ENCODE measurements around the gene KIF1B.
"Not testable (repeated sequence)": the region's sequence is repeated elsewhere in the genome, so short reads cannot be mapped to it uniquely, and the experiment has no call there.

Gene KIF1B

DNA sequence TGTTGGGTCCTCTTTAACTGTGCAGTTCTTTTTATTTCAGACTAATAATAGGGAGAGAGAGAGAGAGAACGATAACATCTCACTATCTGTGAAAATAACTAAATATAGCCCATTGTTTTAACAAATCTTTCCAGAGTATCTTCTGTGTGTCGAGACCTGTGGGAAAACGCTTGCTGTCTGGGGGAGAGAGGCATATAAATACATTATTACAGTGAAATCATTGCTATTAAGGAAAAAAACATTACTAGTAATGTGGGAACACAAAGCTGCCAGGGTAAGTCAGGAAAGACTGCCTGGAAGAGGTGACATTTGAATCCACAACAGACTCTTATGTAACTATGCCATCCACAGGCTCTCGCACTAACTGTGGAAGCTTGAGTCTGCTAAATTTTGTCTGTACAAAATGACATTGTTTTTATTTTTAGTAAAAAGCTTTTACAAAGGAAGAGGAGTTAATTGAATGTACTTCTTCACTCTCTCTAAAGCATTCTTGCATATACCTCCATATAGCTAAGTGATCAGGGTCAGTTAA, 128.7 kb downstream of the KIF1B start:
- peaks cover 93% of the 10 kb centered on the region for H3K36me3 ChIP-seq
- no peaks in the 10 kb centered on the region for H3K9me3 ChIP-seq
- H3K4me2 ChIP-seq: no peak overlapping the region
- no peak overlapping the region for H3K4me3 ChIP-seq
- H3K27ac ChIP-seq: no peak overlapping the region
- no peak overlapping the region; the same call in 1 of the 2 replicates for H3K9ac ChIP-seq
- H4K20me1 ChIP-seq: 0 out of 2 replicates have a peak, but pooled peaks cover 4% of the 10 kb centered on the region
- no peaks in the 10 kb centered on the region for H3K4me1 ChIP-seq
- TF ChIP-seq Cebpa-rat (IDR thresholded peaks at IDR 0.05): no peak
- H3K27me3 ChIP-seq: no peaks in the 10 kb centered on the region

DNA sequence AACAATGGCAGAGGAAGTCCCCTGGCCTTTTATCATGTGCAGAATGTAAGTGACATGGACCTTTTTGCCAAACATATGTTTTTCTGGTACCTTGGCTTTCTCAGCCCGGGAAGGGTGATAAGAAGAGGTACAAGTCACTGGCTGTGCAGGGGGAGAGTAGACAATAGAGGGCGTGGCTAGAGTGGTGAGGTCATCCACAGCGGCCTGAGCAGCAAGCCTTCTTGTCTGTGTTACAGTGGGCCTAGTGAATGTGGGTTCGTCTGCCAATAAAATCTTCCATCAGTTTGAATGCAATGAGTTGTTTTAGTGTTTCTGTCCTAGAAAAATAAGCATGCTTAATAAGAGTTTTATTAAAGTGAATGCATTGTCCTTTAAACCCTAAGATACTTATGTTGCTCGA, 129.4 kb downstream of the KIF1B start:
- H3K27me3 ChIP-seq: no peaks in the 10 kb centered on the region
- no peak overlapping the region for H3K27ac ChIP-seq
- no peaks in the 10 kb centered on the region for H3K9me3 ChIP-seq
- no peak overlapping the region for H3K4me3 ChIP-seq
- peaks cover 93% of the 10 kb centered on the region for H3K36me3 ChIP-seq
- H4K20me1 ChIP-seq: 0 out of 2 replicates have a peak, but pooled peaks cover 4% of the 10 kb centered on the region
- no peak overlapping the region for H3K4me2 ChIP-seq
- no peak overlapping the region for H3K9ac ChIP-seq
- TF ChIP-seq Cebpa-rat (IDR thresholded peaks at IDR 0.05): no peak
- no peaks in the 10 kb centered on the region for H3K4me1 ChIP-seq

DNA sequence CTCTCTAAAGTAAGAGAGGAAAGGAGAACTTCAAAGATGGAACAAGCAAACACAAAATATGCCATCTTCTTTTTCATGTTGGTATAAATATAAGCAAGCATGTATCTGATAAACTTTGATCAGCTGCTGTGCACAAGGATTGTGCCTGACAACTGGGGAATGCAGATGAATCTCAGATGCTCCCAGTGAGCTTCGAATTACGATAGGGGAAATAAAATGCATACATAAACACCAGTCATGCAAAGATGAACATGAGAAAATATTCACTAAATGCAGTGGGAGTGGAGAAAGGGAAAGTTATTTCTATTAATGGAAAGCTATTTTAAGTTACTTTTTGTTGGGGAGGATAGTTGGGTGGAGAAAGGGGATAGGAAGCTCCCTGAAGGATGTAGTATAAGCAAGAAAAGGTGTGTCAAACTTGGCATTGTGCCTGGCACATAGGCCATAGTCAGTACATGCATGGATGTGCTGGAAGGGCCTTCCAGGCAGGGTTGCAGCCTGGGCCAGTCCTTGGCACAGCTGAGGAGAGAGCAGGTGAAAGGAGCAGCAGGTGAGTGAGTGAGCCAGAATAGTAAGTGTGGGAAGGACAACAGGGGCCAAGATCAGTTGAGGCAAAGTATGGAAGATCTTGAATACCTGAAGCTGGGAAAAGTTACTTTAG, 130.7 kb downstream of the KIF1B start:
- H3K4me2 ChIP-seq: no peak overlapping the region
- no peak overlapping the region for H3K4me3 ChIP-seq
- H3K9ac ChIP-seq: no peak overlapping the region
- H3K27me3 ChIP-seq: no peaks in the 10 kb centered on the region
- H4K20me1 ChIP-seq: 0 out of 2 replicates have a peak, but pooled peaks cover 4% of the 10 kb centered on the region
- H3K27ac ChIP-seq: no peak overlapping the region
- peaks cover 94% of the 10 kb centered on the region for H3K36me3 ChIP-seq
- H3K9me3 ChIP-seq: no peaks in the 10 kb centered on the region
- no peak for TF ChIP-seq Cebpa-rat (IDR thresholded peaks at IDR 0.05)
- no peaks in the 10 kb centered on the region for H3K4me1 ChIP-seq

DNA sequence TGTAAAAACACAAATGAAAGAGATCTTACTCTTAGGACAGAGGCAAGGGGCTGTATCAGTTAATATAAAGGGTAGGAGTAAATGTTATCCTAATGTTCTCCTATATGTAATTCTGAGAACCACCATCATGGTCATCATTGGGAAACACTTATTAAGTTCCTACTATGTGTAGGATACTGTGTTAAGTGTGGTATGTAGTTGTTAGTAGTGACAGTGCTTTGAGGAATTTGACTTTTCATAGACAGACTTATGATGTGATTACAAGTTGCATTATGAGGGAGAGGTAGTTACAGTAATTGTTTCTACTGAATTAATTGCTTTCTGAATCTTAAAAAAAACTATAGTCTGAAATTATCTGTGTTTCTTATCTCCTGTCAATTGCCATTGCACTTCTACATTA, 136.7 kb downstream of the KIF1B start:
- H3K9me3 ChIP-seq: no peaks in the 10 kb centered on the region
- no peak overlapping the region for H3K27ac ChIP-seq
- no peak overlapping the region for H3K4me2 ChIP-seq
- peaks cover 87% of the 10 kb centered on the region for H3K36me3 ChIP-seq
- no peak overlapping the region for H3K4me3 ChIP-seq
- H4K20me1 ChIP-seq: no peaks in the 10 kb centered on the region
- H3K9ac ChIP-seq: no peak overlapping the region
- H3K4me1 ChIP-seq: no peaks in the 10 kb centered on the region; the same call in 1 of the 2 replicates
- no peak for TF ChIP-seq Cebpa-rat (IDR thresholded peaks at IDR 0.05)
- H3K27me3 ChIP-seq: no peaks in the 10 kb centered on the region

DNA sequence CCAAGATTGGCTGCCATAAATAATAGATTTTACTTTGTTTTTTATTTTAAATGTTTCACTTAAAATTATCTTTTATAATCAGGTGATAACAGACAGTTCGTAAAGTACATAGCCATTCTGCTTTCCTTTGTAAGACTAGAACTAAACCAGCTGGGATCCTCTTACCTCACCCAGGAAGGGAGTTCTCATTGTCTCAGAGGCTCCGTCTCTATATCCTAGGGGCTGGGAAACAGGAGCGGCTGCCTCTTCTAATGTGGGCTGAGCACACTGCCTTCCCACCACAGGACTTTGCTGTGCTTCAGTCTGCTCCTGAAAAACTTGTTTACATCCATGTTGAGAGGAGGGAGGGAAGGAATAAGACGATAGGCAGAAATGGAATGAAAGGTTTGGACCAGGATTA, 142.9 kb downstream of the KIF1B start:
- no peak for TF ChIP-seq Cebpa-rat (IDR thresholded peaks at IDR 0.05)

DNA sequence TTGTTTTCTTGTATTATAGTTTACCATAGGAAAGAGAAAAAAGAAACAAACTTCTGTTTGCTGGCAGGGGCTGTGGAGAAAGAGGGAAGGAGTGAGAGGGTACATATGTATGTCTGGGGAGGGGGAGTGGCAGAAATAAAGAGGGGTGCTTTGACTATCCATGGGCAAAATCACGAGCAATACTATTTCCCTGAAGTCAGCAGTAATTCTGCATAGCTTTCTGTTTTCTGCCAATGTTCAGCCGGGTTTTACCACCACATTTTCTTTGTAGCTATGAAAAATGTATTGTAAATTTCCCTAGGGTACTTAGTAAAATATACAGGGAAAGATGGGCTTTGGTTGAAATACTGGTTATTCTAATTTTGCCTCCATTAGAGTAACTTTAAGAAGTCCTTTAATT, 143.3 kb downstream of the KIF1B start:
- Histone ChIP-seq H4K20me1 (no peaks in the 10 kb centered on the region), H3K9me3 (no peaks in the 10 kb centered on the region), H3K4me2 (no peak overlapping the region), H3K4me3 (no peak overlapping the region), H3K36me3 (peaks cover 47% of the 10 kb centered on the region), H3K9ac (no peak overlapping the region), H3K27ac (no peak overlapping the region), H3K27me3 (no peaks in the 10 kb centered on the region), H3K4me1 (no peaks in the 10 kb centered on the region)
- TF ChIP-seq Cebpa-rat (IDR thresholded peaks at IDR 0.05): no peak

More for the DNA sequence above, 142.9 kb downstream of the KIF1B start:
- no peaks in the 10 kb centered on the region for H3K9me3 ChIP-seq
- H3K27ac ChIP-seq: no peak overlapping the region
- H3K4me2 ChIP-seq: no peak overlapping the region
- no peak overlapping the region for H3K9ac ChIP-seq
- H4K20me1 ChIP-seq: no peaks in the 10 kb centered on the region
- H3K4me1 ChIP-seq: no peaks in the 10 kb centered on the region
- no peaks in the 10 kb centered on the region for H3K27me3 ChIP-seq
- no peak overlapping the region for H3K4me3 ChIP-seq
- H3K36me3 ChIP-seq: peaks cover 51% of the 10 kb centered on the region

DNA sequence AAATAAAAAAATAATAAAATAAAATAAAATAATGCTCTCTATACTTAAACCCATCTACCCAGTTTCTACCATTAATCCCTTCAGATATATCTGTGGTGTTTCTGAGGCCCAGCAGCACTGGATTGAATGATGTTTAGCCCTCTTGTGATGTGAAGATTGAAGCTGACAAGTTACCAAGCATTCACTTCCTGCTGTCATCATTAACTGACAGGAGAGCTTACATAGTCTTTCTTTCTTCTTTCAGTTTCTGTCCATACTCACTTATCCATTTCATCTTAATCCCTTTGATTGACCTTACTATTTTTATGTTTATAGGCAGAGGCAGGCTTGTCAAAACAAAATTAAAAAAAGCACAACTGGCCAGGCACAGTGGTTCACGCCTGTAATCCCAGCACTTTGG, 149.7 kb downstream of the KIF1B start:
- H3K4me3 ChIP-seq: no peak overlapping the region
- no peak overlapping the region for H3K4me2 ChIP-seq
- H3K4me1 ChIP-seq: no peaks in the 10 kb centered on the region
- no peaks in the 10 kb centered on the region for H3K9me3 ChIP-seq
- no peaks in the 10 kb centered on the region for H3K27me3 ChIP-seq
- no peak overlapping the region for H3K27ac ChIP-seq
- no peak overlapping the region for H3K9ac ChIP-seq
- no peaks in the 10 kb centered on the region for H4K20me1 ChIP-seq
- peaks cover 46% of the 10 kb centered on the region for H3K36me3 ChIP-seq
- no peak for TF ChIP-seq Cebpa-rat (IDR thresholded peaks at IDR 0.05)

DNA sequence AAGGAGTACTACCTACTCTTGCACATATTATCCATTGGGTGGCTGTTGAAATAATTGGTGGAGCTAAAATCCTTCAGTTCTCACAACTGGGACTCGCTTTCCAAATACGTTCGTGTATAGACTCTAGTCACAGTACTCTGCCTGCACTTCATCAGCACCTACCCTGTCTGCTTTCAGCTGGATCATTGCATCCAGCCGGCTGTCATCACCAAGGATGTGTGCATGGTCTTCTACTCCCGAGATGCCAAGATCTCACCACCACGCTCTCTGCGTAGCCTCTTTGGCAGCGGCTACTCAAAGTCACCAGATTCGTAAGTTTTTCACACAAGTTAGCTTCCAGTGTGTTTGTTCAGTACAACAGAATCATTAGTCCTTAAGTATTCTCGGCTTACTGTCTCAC, 151.1 kb downstream of the KIF1B start:
- H3K9me3 ChIP-seq: no peaks in the 10 kb centered on the region
- H3K27ac ChIP-seq: no peak overlapping the region
- no peak overlapping the region for H3K4me2 ChIP-seq
- no peak for TF ChIP-seq Cebpa-rat (IDR thresholded peaks at IDR 0.05)
- no peaks in the 10 kb centered on the region for H3K27me3 ChIP-seq
- H3K4me1 ChIP-seq: no peaks in the 10 kb centered on the region
- H3K9ac ChIP-seq: no peak overlapping the region
- peaks cover 61% of the 10 kb centered on the region for H3K36me3 ChIP-seq
- no peaks in the 10 kb centered on the region for H4K20me1 ChIP-seq
- no peak overlapping the region for H3K4me3 ChIP-seq

DNA sequence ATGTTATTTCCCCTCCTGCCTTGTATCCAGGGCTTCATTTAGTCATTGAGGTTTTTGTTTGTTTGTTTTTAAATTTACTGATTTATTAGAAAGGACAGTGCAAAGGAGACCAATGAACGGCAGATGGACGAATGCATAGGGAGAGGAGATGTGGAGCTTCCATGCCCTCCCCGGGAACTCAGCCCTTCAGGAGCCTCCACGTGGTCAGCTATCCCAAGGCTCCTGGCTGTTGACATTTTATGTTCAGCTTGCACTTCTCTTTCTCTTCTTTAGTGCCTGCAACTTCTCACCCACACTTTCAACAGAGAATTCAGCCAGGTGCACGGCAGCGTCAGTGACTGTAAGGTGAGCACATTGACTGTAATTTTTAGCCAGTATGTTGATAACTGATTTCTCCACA, 157.8 kb downstream of the KIF1B start:
- H3K27ac ChIP-seq: no peak overlapping the region
- H3K9ac ChIP-seq: no peak overlapping the region
- H3K4me3 ChIP-seq: no peak overlapping the region
- H3K36me3 ChIP-seq: peaks cover 87% of the 10 kb centered on the region
- no peaks in the 10 kb centered on the region for H4K20me1 ChIP-seq
- no peak for TF ChIP-seq Cebpa-rat (IDR thresholded peaks at IDR 0.05)
- H3K9me3 ChIP-seq: no peaks in the 10 kb centered on the region
- H3K27me3 ChIP-seq: no peaks in the 10 kb centered on the region
- no peaks in the 10 kb centered on the region for H3K4me1 ChIP-seq
- no peak overlapping the region for H3K4me2 ChIP-seq

DNA sequence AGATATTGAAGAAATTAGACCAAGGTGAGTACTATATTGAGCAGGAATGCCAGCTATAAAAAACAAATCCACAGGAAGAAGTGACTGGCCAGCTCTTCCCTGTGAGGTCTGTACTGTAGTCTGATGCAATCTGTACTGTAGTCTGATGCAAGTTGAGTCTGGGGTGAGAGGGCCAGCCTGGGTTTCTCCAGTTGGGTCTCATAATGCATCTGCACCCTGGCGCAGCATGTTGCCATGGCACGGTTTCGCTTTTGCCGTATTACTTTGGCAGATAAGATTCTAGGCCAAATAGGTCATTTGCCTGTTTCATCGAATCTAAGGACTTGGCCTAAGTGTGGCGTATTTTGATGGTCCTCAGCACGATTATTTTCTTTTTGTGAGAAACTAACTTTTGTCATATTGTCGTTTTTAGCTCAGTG, 164.1 kb downstream of the KIF1B start:
- Histone ChIP-seq H3K4me1 (no peaks in the 10 kb centered on the region), H3K27ac (no peak overlapping the region), H3K4me3 (no peak overlapping the region), H3K27me3 (no peaks in the 10 kb centered on the region), H3K36me3 (peaks cover 93% of the 10 kb centered on the region), H3K4me2 (no peak overlapping the region), H4K20me1 (no peaks in the 10 kb centered on the region), H3K9me3 (no peaks in the 10 kb centered on the region), H3K9ac (no peak overlapping the region)
- no peak for TF ChIP-seq Cebpa-rat (IDR thresholded peaks at IDR 0.05)

DNA sequence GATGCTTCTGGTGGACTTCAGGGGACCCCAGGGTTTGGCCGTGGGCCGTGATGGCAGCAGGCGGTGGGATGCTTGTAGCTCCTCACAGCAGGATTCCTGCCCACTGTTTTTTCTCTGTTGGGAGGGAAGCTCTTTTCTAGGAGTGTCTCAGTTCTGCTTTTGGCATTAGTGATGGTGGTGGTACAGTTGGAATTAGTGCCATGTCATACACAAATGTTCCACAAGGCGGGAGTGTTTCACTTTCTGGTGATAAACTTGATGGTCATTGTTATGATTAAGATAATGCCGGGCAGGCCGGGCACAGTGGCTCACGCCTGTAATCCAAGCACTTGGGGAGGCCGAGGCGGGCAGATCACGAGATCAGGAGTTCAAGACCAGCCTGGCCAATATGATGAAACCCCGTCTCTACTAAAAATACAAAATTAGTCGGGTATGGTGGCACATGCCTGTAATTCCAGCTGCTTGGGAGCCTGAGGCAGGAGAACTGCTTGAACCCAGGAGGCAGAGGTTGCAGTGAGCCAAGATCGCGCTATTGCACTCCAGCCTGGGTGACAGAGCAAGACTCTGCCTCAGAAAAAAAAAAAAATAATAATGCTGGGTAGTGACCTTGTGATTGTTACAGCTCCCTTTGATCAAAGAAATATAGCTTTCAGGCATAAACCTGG, 167.1 kb downstream of the KIF1B start:
- H4K20me1 ChIP-seq, H3K9ac ChIP-seq, H3K9me3 ChIP-seq, H3K27me3 ChIP-seq, H3K27ac ChIP-seq, H3K4me1 ChIP-seq, H3K4me2 ChIP-seq, H3K4me3 ChIP-seq: not testable (repeated sequence)
- peaks cover 79% of the 10 kb centered on the region for H3K36me3 ChIP-seq

Data from BLaER1 (cell line).